ENCODE measurements around the gene PRKN. TPM values are rescaled to one million over a fixed set of nuclear protein-coding genes. Genes with fewer than 3 reads are reported as not detected.

The PRKN gene
- total RNA-seq, 1 experiment from 2014 or later = 2.0 TPM

GRCh38 chr6:162554531-162554930, 173.0 kb downstream of the PRKN start:
- Histone ChIP-seq H3K27me3 (ENCODE audit: insufficient read depth, low read length) (no peaks in the 10 kb centered on the region), H2BK120ac (ENCODE audit: low read depth, low read length, poor library complexity, severe bottlenecking) (no peak overlapping the region), H3K9me3 (ENCODE audit: control insufficient read depth, low read depth, low read length) (no peaks in the 10 kb centered on the region), H2BK5ac (ENCODE audit: insufficient read length, low read length) (no peak overlapping the region), H3T11ph (ENCODE audit: low read length) (no peak overlapping the region), H3K9ac (ENCODE audit: extremely low read depth, insufficient read length, low read length) (no peak overlapping the region), H2AK5ac (ENCODE audit: insufficient read length, low read length) (no peak overlapping the region), H3K4ac (ENCODE audit: low read depth, low read length) (no peak overlapping the region), H3K4me2 (ENCODE audit: insufficient read depth, insufficient read length, low read length) (no peak overlapping the region), H4K20me1 (ENCODE audit: control insufficient read depth, insufficient read depth, insufficient read length) (no peaks in the 10 kb centered on the region), H3K23me2 (ENCODE audit: insufficient read length, low read depth, low read length, poor library complexity, severe bottlenecking) (no peaks in the 10 kb centered on the region), H3K56ac (ENCODE audit: insufficient read length, low read depth, low read length) (no peak overlapping the region), H4K5ac (ENCODE audit: insufficient read length, low read depth, low read length) (no peak overlapping the region), H3K14ac (ENCODE audit: insufficient read depth, low read length) (no peak overlapping the region), H2BK15ac (ENCODE audit: low read depth, low read length) (no peak overlapping the region), H3K79me2 (ENCODE audit: insufficient read depth, low read length) (no peaks in the 10 kb centered on the region), H3K4me1 (ENCODE audit: insufficient read depth, low read length) (no peaks in the 10 kb centered on the region), H3K27ac (ENCODE audit: insufficient read length, low read depth, low read length) (no peak overlapping the region), H2BK20ac (ENCODE audit: low read depth, low read length, poor library complexity, severe bottlenecking) (no peak overlapping the region), H3K18ac (ENCODE audit: insufficient read length, low read depth, low read length) (no peak overlapping the region), H3K79me1 (ENCODE audit: insufficient read depth, low read depth, low read length, poor library complexity, severe bottlenecking) (no peaks in the 10 kb centered on the region), H4K91ac (ENCODE audit: insufficient read length, low read depth, low read length) (no peak overlapping the region), H4K8ac (replicated peaks; ENCODE audit: insufficient read length, low read depth, low read length) (no peak overlapping the region), H2AFZ (ENCODE audit: low read length) (no peak overlapping the region), H3K23ac (ENCODE audit: insufficient read length, low read depth, low read length) (no peak overlapping the region), H2BK12ac (ENCODE audit: insufficient read length, low read depth, low read length) (no peak overlapping the region)
- peaks cover 0 to 2% of the 10 kb centered on the region in 2 experiments; a peak in 1 of 4 replicates for H3K4me1 Mint-ChIP-seq
- WGBS (ENCODE audit: extremely low coverage, insufficient read length, low lambda C conversion rate) = no CpG with 5 or more reads among the region's 9 CpGs
- H3K27ac Mint-ChIP-seq = no peak overlapping the region
- no peak overlapping the region for H3K4me3 Mint-ChIP-seq
- H3K27me3 Mint-ChIP-seq (ENCODE audit: low read depth) = no peaks in the 10 kb centered on the region
- DNase-seq = no peak
- no peaks in the 10 kb centered on the region for H3K9me3 Mint-ChIP-seq
- H3K36me3 Mint-ChIP-seq (ENCODE audit: insufficient read depth in 1 of 3, low read depth in 3 of 3) = no peaks in the 10 kb centered on the region
- TF ChIP-seq, protein P1, sequence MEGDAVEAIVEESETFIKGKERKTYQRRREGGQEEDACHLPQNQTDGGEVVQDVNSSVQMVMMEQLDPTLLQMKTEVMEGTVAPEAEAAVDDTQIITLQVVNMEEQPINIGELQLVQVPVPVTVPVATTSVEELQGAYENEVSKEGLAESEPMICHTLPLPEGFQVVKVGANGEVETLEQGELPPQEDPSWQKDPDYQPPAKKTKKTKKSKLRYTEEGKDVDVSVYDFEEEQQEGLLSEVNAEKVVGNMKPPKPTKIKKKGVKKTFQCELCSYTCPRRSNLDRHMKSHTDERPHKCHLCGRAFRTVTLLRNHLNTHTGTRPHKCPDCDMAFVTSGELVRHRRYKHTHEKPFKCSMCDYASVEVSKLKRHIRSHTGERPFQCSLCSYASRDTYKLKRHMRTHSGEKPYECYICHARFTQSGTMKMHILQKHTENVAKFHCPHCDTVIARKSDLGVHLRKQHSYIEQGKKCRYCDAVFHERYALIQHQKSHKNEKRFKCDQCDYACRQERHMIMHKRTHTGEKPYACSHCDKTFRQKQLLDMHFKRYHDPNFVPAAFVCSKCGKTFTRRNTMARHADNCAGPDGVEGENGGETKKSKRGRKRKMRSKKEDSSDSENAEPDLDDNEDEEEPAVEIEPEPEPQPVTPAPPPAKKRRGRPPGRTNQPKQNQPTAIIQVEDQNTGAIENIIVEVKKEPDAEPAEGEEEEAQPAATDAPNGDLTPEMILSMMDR (conservative IDR thresholded peaks at IDR 0.05) = no peak
